H1 (cell line): ENCODE results near the gene ATPAF1. TPM values are rescaled to one million over a fixed set of nuclear protein-coding genes. Genes with fewer than 3 reads are reported as not detected.

Experiments used
- CTCF ChIA-PET: fragments of 300-600 bp; sonication (Branson Sonifier 250); formaldehyde crosslinking; loops from one replicate; lab custom pipeline; 2021; ENCODE audit not compliant: partially characterized antibody; lab: Charles Lee
- POLR2A ChIA-PET: fragments of 300-600 bp; sonication (Branson Sonifier 250); formaldehyde crosslinking; loops from one replicate; lab custom pipeline; 2021; ENCODE audit warnings: inconsistent platforms; ENCODE audit not compliant: partially characterized antibody; lab: Charles Lee
- DNase-seq, 2 experiments: peaks; one replicate each; pipeline versions ENCODE4 v3.0.0 to v3.0.0-alpha.2; 2010 to 2022; ENCODE audit warnings: low spot score in 2 of 2, low read depth in 1 of 2, mixed read lengths in 1 of 2
- FAIRE-seq: peaks from 2 replicates; lab custom pipeline; 2011; peaks lifted over from hg19 to GRCh38; lab: Jason Lieb, UNC
- H2AFZ ChIP-seq: 2 replicates; pipeline ENCODE4 v1.8.1; 2012; ENCODE audit warnings: low read length, inconsistent platforms
- H2AK5ac ChIP-seq: 2 replicates; pipeline ENCODE4 v1.6.1; 2013; ENCODE audit warnings: low read depth, low read length
- H2BK120ac ChIP-seq: replicated peaks from 2 replicates; pipeline ENCODE3; 2013; ENCODE audit warnings: low read depth, low read length, inconsistent platforms
- H2BK12ac ChIP-seq: 2 replicates; pipeline ENCODE4 v1.6.1; 2013; ENCODE audit warnings: low read depth, low read length
- H2BK15ac ChIP-seq: 2 replicates; pipeline ENCODE4 v1.6.1; 2013; ENCODE audit warnings: low read length
- H2BK20ac ChIP-seq: 2 replicates; pipeline ENCODE4 v1.6.1; 2013; ENCODE audit warnings: low read length
- H2BK5ac ChIP-seq: 2 replicates; pipeline ENCODE4 v1.6.1; 2013; ENCODE audit warnings: low read depth, low read length
- H3K14ac ChIP-seq: 2 replicates; pipeline ENCODE4 v1.6.1; 2013; ENCODE audit warnings: inconsistent platforms; ENCODE audit not compliant: insufficient read length
- H3K18ac ChIP-seq: 2 replicates; pipeline ENCODE4 v1.6.1; 2013; ENCODE audit warnings: low read length; ENCODE audit errors: extremely low read depth
- H3K23ac ChIP-seq: 2 replicates; pipeline ENCODE4 v1.6.1; 2013; ENCODE audit warnings: inconsistent platforms; ENCODE audit not compliant: insufficient read length
- H3K23me2 ChIP-seq: 2 replicates; pipeline ENCODE4 v1.6.1; 2013; ENCODE audit warnings: low read depth, low read length
- H3K27ac ChIP-seq: 2 replicates; pipeline ENCODE4 v1.6.1; 2011; ENCODE audit warnings: low read depth, low read length, inconsistent platforms
- H3K27me3 ChIP-seq, 4 experiments: replicated peaks in 1 of 4; 1 replicate in 1 of 4; 2 replicates in 3 of 4; pipeline versions ENCODE4 v1.6.1 to v1.8.1; 2011 to 2013; ENCODE audit warnings: low read length in 3 of 4, mild to moderate bottlenecking in 3 of 4, inconsistent platforms in 2 of 4, mixed read lengths in 2 of 4, moderate library complexity in 1 of 4; ENCODE audit not compliant: control insufficient read depth in 3 of 4, insufficient read depth in 3 of 4; ENCODE audit errors: extremely low read depth in 1 of 4
- H3K36me3 ChIP-seq, 4 experiments: 2 replicates each; pipeline versions ENCODE4 v1.6.1 to v1.8.1; 2011 to 2013; ENCODE audit warnings: mild to moderate bottlenecking in 4 of 4, low read length in 3 of 4, moderate library complexity in 2 of 4, control low read depth in 1 of 4, inconsistent platforms in 1 of 4; ENCODE audit not compliant: insufficient read depth in 4 of 4, control insufficient read depth in 2 of 4
- H3K4ac ChIP-seq: replicated peaks from 2 replicates; pipeline ENCODE3; 2013; ENCODE audit warnings: low read length, low read depth, mixed read lengths, inconsistent platforms; ENCODE audit not compliant: insufficient read length
- H3K4me1 ChIP-seq, 4 experiments: replicated peaks in 1 of 4; 1 replicate in 1 of 4; 2 replicates in 3 of 4; pipeline versions ENCODE4 v1.6.1 to v1.8.1; 2011 to 2013; ENCODE audit warnings: low read length in 3 of 4, inconsistent platforms in 2 of 4, mixed read lengths in 1 of 4; ENCODE audit not compliant: insufficient read depth in 4 of 4, control insufficient read depth in 3 of 4
- H3K4me2 ChIP-seq, 2 experiments: 2 replicates each; pipeline versions ENCODE4 v1.6.1 to v1.8.1; 2011 to 2013; ENCODE audit warnings: low read depth in 2 of 2, low read length in 2 of 2, control low read depth in 1 of 2, inconsistent platforms in 1 of 2, mild to moderate bottlenecking in 1 of 2; ENCODE audit not compliant: insufficient read depth in 1 of 2
- H3K4me3 ChIP-seq, 4 experiments: fragments of 200-600, 300-600 bp in 1 of 4; sonication (generic), shearing (Covaris generic), sonication (Bioruptor Twin) in 1 of 4; 2 replicates each; pipeline versions ENCODE4 v1.5.1 to v1.8.1; 2011 to 2016; ENCODE audit warnings: low read length in 4 of 4, low read depth in 3 of 4, control low read depth in 2 of 4, inconsistent platforms in 2 of 4, mild to moderate bottlenecking in 2 of 4, mixed read lengths in 1 of 4, moderate library complexity in 1 of 4; ENCODE audit not compliant: insufficient read depth in 2 of 4; ENCODE audit errors: extremely low read depth in 1 of 4
- H3K56ac ChIP-seq: replicated peaks from 2 replicates; pipeline ENCODE3; 2013; ENCODE audit warnings: low read depth, mild to moderate bottlenecking, mixed read lengths, low read length, inconsistent platforms; ENCODE audit not compliant: insufficient read length
- H3K79me1 ChIP-seq: 2 replicates; pipeline ENCODE4 v1.6.1; 2013; ENCODE audit warnings: low read depth, low read length, control low read depth
- H3K79me2 ChIP-seq, 2 experiments: 2 replicates each; pipeline versions ENCODE4 v1.6.1 to v1.8.1; 2012 to 2013; ENCODE audit warnings: low read length in 2 of 2, mild to moderate bottlenecking in 2 of 2, inconsistent platforms in 1 of 2; ENCODE audit not compliant: insufficient read depth in 2 of 2, control insufficient read depth in 1 of 2
- H3K9ac ChIP-seq, 4 experiments: replicated peaks in 1 of 4; 1 replicate in 1 of 4; 2 replicates in 3 of 4; pipeline versions ENCODE4 v1.6.1 to v1.8.1; 2011 to 2013; ENCODE audit warnings: low read depth in 3 of 4, low read length in 3 of 4, control low read depth in 2 of 4, mild to moderate bottlenecking in 2 of 4, moderate library complexity in 2 of 4, inconsistent platforms in 1 of 4; ENCODE audit errors: extremely low read depth in 1 of 4
- H3K9me3 ChIP-seq, 2 experiments: 2 replicates each; pipeline versions ENCODE4 v1.6.1 to v1.8.1; 2012 to 2013; ENCODE audit warnings: mild to moderate bottlenecking in 2 of 2, moderate library complexity in 2 of 2, control low read depth in 1 of 2, inconsistent platforms in 1 of 2, low read depth in 1 of 2, low read length in 1 of 2, mixed read lengths in 1 of 2; ENCODE audit not compliant: insufficient read depth in 2 of 2
- H4K20me1 ChIP-seq, 2 experiments: replicated peaks in 1 of 2; 2 replicates each; pipeline versions ENCODE3 to v1.8.1; 2011 to 2013; ENCODE audit warnings: inconsistent platforms in 2 of 2, low read length in 2 of 2, mild to moderate bottlenecking in 1 of 2; ENCODE audit not compliant: insufficient read depth in 2 of 2, control insufficient read depth in 1 of 2
- H4K5ac ChIP-seq: 2 replicates; pipeline ENCODE4 v1.6.1; 2013; ENCODE audit warnings: low read length, low read depth, mixed read lengths, inconsistent platforms; ENCODE audit not compliant: insufficient read length
- H4K8ac ChIP-seq: 2 replicates; pipeline ENCODE4 v1.8.0; 2013; ENCODE audit warnings: mild to moderate bottlenecking, moderate library complexity, low read length, inconsistent platforms; ENCODE audit not compliant: insufficient read depth; ENCODE audit errors: extremely low read depth
- H4K91ac ChIP-seq: replicated peaks from 2 replicates; pipeline ENCODE3; 2013; ENCODE audit warnings: low read length, mixed read lengths, inconsistent platforms; ENCODE audit not compliant: insufficient read length
- ASH2L ChIP-seq: fragments of 200-600, 300-600 bp; sonication (generic); IDR thresholded peaks from one replicate; pipeline ENCODE4 v1.7.1; 2017; ENCODE audit warnings: low read length
- ATF2 ChIP-seq: IDR thresholded peaks from 2 replicates; pipeline ENCODE4 v1.6.1; 2012; ENCODE audit warnings: low read length, inconsistent platforms
- BRCA1 ChIP-seq: IDR thresholded peaks from 2 replicates; pipeline ENCODE4 v1.6.1; 2012; ENCODE audit warnings: low read depth, low read length, improper control_type of control experiment
- CHD2 ChIP-seq: IDR thresholded peaks from 2 replicates; pipeline ENCODE4 v1.6.1; 2012; ENCODE audit warnings: low read length, improper control_type of control experiment
- CREB1 ChIP-seq: IDR thresholded peaks from 2 replicates; pipeline ENCODE4 v1.6.1; 2012; ENCODE audit warnings: inconsistent platforms
- FOSL1 ChIP-seq: IDR thresholded peaks from 2 replicates; pipeline ENCODE4 v1.6.1; 2011; ENCODE audit warnings: mild to moderate bottlenecking, low read depth, low read length, moderate library complexity; ENCODE audit not compliant: insufficient read depth
- KDM4A ChIP-seq: IDR thresholded peaks from one replicate; pipeline ENCODE4 v1.7.1; 2012; ENCODE audit warnings: low read depth, mild to moderate bottlenecking, moderate library complexity, low read length, inconsistent platforms; ENCODE audit not compliant: severe bottlenecking
- MAFK ChIP-seq: IDR thresholded peaks from 2 replicates; pipeline ENCODE4 v1.6.1; 2012; ENCODE audit warnings: low read depth, mild to moderate bottlenecking, improper control_type of control experiment, low read length
- NANOG ChIP-seq: IDR thresholded peaks from 2 replicates; pipeline ENCODE4 v1.6.1; 2011; ENCODE audit warnings: low read length, low read depth, mild to moderate bottlenecking, inconsistent platforms; ENCODE audit not compliant: insufficient read depth, poor library complexity, severe bottlenecking
- POLR2A ChIP-seq, 2 experiments: IDR thresholded peaks; 1 replicate in 1 of 2; 2 replicates in 1 of 2; pipeline ENCODE4 v1.6.1; 2011; ENCODE audit warnings: low read depth in 2 of 2, low read length in 2 of 2, mild to moderate bottlenecking in 2 of 2; ENCODE audit errors: control extremely low read depth in 1 of 2
- POLR2AphosphoS5 ChIP-seq: IDR thresholded peaks from 2 replicates; pipeline ENCODE4 v1.6.1; 2011; ENCODE audit warnings: low read depth, low read length
- RXRA ChIP-seq: IDR thresholded peaks from 2 replicates; pipeline ENCODE4 v1.6.1; 2011; ENCODE audit warnings: low read depth, mild to moderate bottlenecking, low read length, moderate library complexity; ENCODE audit not compliant: insufficient read depth
- SP2 ChIP-seq: IDR thresholded peaks from 2 replicates; pipeline ENCODE4 v1.6.1; 2012; ENCODE audit warnings: mild to moderate bottlenecking, low read length, inconsistent platforms
- WGBS, 2 experiments: shearing (Covaris generic) in 1 of 2; methylation state at CpG; one replicate each; pipeline versions ENCODE4 v1.1.6 to v1.1.7; 2013 to 2015; ENCODE audit warnings: low lambda C conversion rate in 2 of 2, mixed read lengths in 2 of 2, inconsistent platforms in 1 of 2, low coverage in 1 of 2, missing lambda C conversion rate in 1 of 2; ENCODE audit not compliant: insufficient replicate concordance in 2 of 2, insufficient coverage in 1 of 2, insufficient read length in 1 of 2; ENCODE audit errors: extremely low coverage in 1 of 2, missing lambda C conversion rate in 1 of 2; 5-methylcytosine and 5-hydroxymethylcytosine counted together
- polyA plus RNA-seq, 7 experiments: library from polyadenylated mRNA; depleted of rRNA in 3 of 7; stranded (reverse) in 5 of 7; unstranded in 2 of 7; fragments of >200 nt in 5 of 7; fragments of 200-250 nt in 2 of 7; gene quantifications; 1 replicate in 5 of 7; 2 replicates in 1 of 7; 4 replicates in 1 of 7; pipeline versions ENCODE4 v1.2.1 to v1.2.3, GENCODE V29; 2011 to 2013; ENCODE audit warnings: missing spikeins in 2 of 7, mixed read lengths in 2 of 7
- total RNA-seq: library from RNA; stranded (reverse); fragmentation: NEBNext Ultra II Directional; extraction: Animal tissue kit (Norgen Biotek cat#: 25700); gene quantifications from 2 replicates; pipeline ENCODE4 v1.2.1, GENCODE V29; 2021
- TF ChIP-seq, protein P1 (sequence below): IDR thresholded peaks from 2 replicates; pipeline ENCODE4 v1.6.1; 2012; ENCODE audit warnings: inconsistent platforms

Gene ATPAF1
- total and polyA plus RNA-seq, 2 of the 8 experiments (the other 6 are each of a cell fraction or from before 2014, with no cell fraction given) = 46.7 to 55.9 TPM

GRCh38 chr1:46646331-46646730 lies 21.8 kb downstream of the ATPAF1 start:
- Histone ChIP-seq H4K91ac (no peak overlapping the region), H3K36me3 (peaks cover 0 to 20% (median 9%) of the 10 kb centered on the region in 4 experiments; a peak in 4 of 8 replicates)
- CTCF ChIA-PET = interaction anchor here (1.2 kb wide), 1 partner anchor 8 kb away, joined by 3 read pairs; no protein-coding TSS in a partner anchor
- TF ChIP-seq POLR2AphosphoS5 (no peak), SP2 (no peak), FOSL1 (no peak), POLR2A (IDR thresholded peaks at IDR 0.05; ENCODE audit: control extremely low read depth in 1 of 2, low read depth in 2 of 2, low read length in 2 of 2) (no peak), CHD2 (no peak), CREB1 (no peak), KDM4A (no peak), NANOG (no peak), BRCA1 (no peak), ATF2 (no peak), RXRA (no peak), MAFK (no peak), ASH2L (no peak)
- TF ChIP-seq, protein P1, sequence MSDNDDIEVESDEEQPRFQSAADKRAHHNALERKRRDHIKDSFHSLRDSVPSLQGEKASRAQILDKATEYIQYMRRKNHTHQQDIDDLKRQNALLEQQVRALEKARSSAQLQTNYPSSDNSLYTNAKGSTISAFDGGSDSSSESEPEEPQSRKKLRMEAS = no peak

More at GRCh38 chr1:46646331-46646730, 21.8 kb downstream of the ATPAF1 start:
- Histone ChIP-seq H3K4me3 (no peak overlapping the region), H2BK12ac (no peak overlapping the region), H3K79me2 (no peaks in the 10 kb centered on the region), H2BK20ac (no peak overlapping the region), H3K9me3 (no peaks in the 10 kb centered on the region), H2BK15ac (no peak overlapping the region), H2AFZ (no peak overlapping the region), H3K4me2 (no peak overlapping the region), H2BK120ac (no peak overlapping the region), H3K18ac (no peak overlapping the region), H3K27me3 (no peaks in the 10 kb centered on the region), H3K14ac (no peak overlapping the region), H3K23me2 (no peaks in the 10 kb centered on the region), H3K9ac (no peak overlapping the region), H3K4ac (no peak overlapping the region), H2AK5ac (no peak overlapping the region), H3K79me1 (no peaks in the 10 kb centered on the region), H4K5ac (no peak overlapping the region), H3K56ac (no peak overlapping the region), H4K20me1 (no peaks in the 10 kb centered on the region), H2BK5ac (no peak overlapping the region), H3K27ac (no peak overlapping the region), H3K23ac (no peak overlapping the region), H4K8ac (no peak overlapping the region), H3K4me1 (no peaks in the 10 kb centered on the region)
- FAIRE-seq (no peak), DNase-seq (no peak)
- WGBS, 2 experiments = 94% methylated on average over 1 of the region's 1 CpG; no CpG with 5 or more reads in 1 of the 2 experiments
- POLR2A ChIA-PET = no interaction called here
